Measurements from ENCODE around the gene TRPM4. TPM values are rescaled to one million over a fixed set of nuclear protein-coding genes. Genes with fewer than 3 reads are reported as not detected.

The TRPM4 gene
- total RNA-seq, 1 donor from 2014 or later: 2.0 TPM

- Mint-ChIP-seq H3K36me3 (ENCODE audit: low read depth) (no peaks in the 10 kb centered on the region), H3K4me1 (ENCODE audit: low read depth) (no peaks in the 10 kb centered on the region), H3K27me3 (ENCODE audit: insufficient read depth) (no peaks in the 10 kb centered on the region), H3K4me3 (no peak overlapping the region), H3K9me3 (no peaks in the 10 kb centered on the region), H3K27ac (no peak overlapping the region)
- intact Hi-C loops (cut with micrococcal nuclease): no loop called here
- no peak for DNase-seq (ENCODE audit: low spot score)
Observed at GRCh38 chr19:49243129-49243528, 85.5 kb downstream of the TRPM4 start.

DNA sequence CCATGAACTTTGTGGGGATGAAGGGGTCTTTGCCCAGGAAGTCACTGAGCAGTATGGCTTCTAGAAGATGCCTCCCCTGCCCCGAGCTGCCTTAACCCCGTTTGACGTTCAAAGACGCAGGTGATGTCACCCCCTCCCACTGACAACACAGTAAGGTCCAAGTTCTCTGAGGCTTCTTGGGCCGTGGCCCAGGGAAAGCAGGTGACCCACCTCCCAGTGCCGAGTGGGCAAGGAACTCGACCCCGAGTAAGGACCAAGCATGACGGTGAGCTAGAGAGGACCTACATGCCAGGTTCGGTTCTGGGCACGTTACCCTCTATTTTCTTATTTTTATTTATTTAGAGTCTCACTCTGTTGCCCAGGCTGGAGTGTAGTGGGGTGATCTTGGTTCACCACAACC lies 86.1 kb downstream of the TRPM4 start:
- Mint-ChIP-seq H3K9me3 (no peaks in the 10 kb centered on the region), H3K4me3 (no peak overlapping the region), H3K27me3 (ENCODE audit: insufficient read depth) (no peaks in the 10 kb centered on the region), H3K4me1 (ENCODE audit: low read depth) (no peaks in the 10 kb centered on the region), H3K27ac (no peak overlapping the region), H3K36me3 (ENCODE audit: low read depth) (no peaks in the 10 kb centered on the region)
- intact Hi-C loops (cut with micrococcal nuclease): no loop called here
- DNase-seq (ENCODE audit: low spot score): no peak

- H3K4me3 Mint-ChIP-seq: no peak overlapping the region
- intact Hi-C loops (cut with micrococcal nuclease): no loop called here
- DNase-seq (ENCODE audit: low spot score): no peak
- H3K4me1 Mint-ChIP-seq (ENCODE audit: low read depth): no peaks in the 10 kb centered on the region
- no peak overlapping the region for H3K27ac Mint-ChIP-seq
- no peaks in the 10 kb centered on the region for H3K9me3 Mint-ChIP-seq
- no peaks in the 10 kb centered on the region for H3K27me3 Mint-ChIP-seq (ENCODE audit: insufficient read depth)
- H3K36me3 Mint-ChIP-seq (ENCODE audit: low read depth): no peaks in the 10 kb centered on the region
Observed at GRCh38 chr19:49244256-49244655, 86.7 kb downstream of the TRPM4 start.

- intact Hi-C loops (cut with micrococcal nuclease): no loop called here
- Mint-ChIP-seq H3K27ac (no peak overlapping the region), H3K9me3 (no peaks in the 10 kb centered on the region), H3K4me1 (ENCODE audit: low read depth) (no peaks in the 10 kb centered on the region), H3K36me3 (ENCODE audit: low read depth) (no peaks in the 10 kb centered on the region), H3K4me3 (no peak overlapping the region), H3K27me3 (ENCODE audit: insufficient read depth) (peaks cover 5% of the 10 kb centered on the region)
- DNase-seq (ENCODE audit: low spot score): no peak
Observed at GRCh38 chr19:49247676-49248075, 90.1 kb downstream of the TRPM4 start.

DNA sequence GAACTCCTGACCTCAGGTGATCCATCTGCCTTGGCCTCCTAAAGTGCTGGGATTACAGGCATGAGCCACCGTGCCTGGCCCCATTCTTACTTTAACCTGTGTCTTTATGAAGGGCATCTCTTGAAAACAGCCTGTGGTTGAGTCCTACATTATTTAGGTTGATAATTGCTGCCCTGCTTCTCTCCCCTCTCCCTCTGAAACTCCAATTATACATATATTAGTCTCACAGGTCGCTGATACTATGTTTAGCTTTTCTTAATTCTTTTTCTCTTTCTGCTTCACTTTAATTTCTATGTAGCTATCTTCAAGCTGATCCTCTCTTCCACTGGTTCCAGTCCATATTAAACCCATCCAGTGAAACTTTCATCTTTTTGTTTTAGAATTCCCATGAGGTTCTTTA lies 92.3 kb downstream of the TRPM4 start:
- no peak for DNase-seq (ENCODE audit: low spot score)
- peaks cover 5% of the 10 kb centered on the region for H3K27me3 Mint-ChIP-seq (ENCODE audit: insufficient read depth)
- H3K9me3 Mint-ChIP-seq: no peaks in the 10 kb centered on the region
- intact Hi-C loops (cut with micrococcal nuclease): no loop called here
- H3K27ac Mint-ChIP-seq: no peak overlapping the region
- H3K4me1 Mint-ChIP-seq (ENCODE audit: low read depth): no peaks in the 10 kb centered on the region
- H3K36me3 Mint-ChIP-seq (ENCODE audit: low read depth): no peaks in the 10 kb centered on the region
- no peak overlapping the region for H3K4me3 Mint-ChIP-seq

DNA sequence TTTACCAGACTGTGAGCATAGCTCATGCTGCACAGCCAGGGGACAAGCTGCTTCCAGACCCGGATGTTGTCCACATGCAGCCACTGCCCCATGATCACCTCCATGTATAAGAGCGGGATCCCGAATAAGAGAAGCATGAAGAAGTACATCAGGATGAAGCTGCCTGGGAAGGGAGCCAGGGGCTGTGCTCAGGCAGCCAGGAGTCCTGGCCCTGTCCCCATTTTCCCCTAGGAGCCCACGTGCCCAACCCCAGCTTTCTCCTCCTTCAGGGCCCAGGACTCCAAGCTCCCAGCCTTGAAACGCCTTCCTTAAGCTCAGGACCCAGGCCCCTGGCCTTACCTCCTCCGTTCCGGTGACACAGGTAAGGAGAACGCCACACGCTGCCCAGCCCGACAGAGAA lies 98.1 kb downstream of the TRPM4 start:
- no peak overlapping the region for H3K4me3 Mint-ChIP-seq
- DNase-seq (ENCODE audit: low spot score): no peak
- intact Hi-C loops (cut with micrococcal nuclease): no loop called here
- no peaks in the 10 kb centered on the region for H3K4me1 Mint-ChIP-seq (ENCODE audit: low read depth)
- no peaks in the 10 kb centered on the region for H3K36me3 Mint-ChIP-seq (ENCODE audit: low read depth)
- H3K27ac Mint-ChIP-seq: no peak overlapping the region
- peaks cover 11% of the 10 kb centered on the region for H3K27me3 Mint-ChIP-seq (ENCODE audit: insufficient read depth)
- H3K9me3 Mint-ChIP-seq: peaks cover 24% of the 10 kb centered on the region

DNA sequence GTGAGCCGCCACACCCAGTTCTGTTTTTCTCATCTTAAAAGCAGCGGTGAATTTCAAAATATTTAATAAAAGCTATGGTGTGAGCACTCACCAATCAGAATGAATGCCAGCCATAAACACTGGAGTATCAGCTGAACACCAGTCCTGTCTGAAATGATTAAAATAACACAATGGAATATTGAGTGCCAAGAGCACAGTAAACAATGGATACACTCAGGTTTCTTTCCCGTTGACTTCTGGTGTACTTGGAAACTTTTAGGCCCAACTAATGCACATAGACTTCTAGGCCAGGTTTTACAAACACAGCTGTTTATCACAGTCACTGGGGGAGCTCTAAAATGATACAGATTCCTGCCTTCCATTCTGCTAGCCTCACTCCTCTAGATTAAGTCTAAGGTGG lies 99.1 kb downstream of the TRPM4 start:
- DNase-seq (ENCODE audit: low spot score): no peak
- H3K27me3 Mint-ChIP-seq (ENCODE audit: insufficient read depth): peaks cover 14% of the 10 kb centered on the region
- H3K4me1 Mint-ChIP-seq (ENCODE audit: low read depth): no peaks in the 10 kb centered on the region
- no peaks in the 10 kb centered on the region for H3K36me3 Mint-ChIP-seq (ENCODE audit: low read depth)
- H3K4me3 Mint-ChIP-seq: no peak overlapping the region
- peaks cover 24% of the 10 kb centered on the region for H3K9me3 Mint-ChIP-seq
- intact Hi-C loops (cut with micrococcal nuclease): no loop called here
- H3K27ac Mint-ChIP-seq: no peak overlapping the region

Other genes with a start within 250 kb of the TRPM4 start
- gene DHDH, start 224.1 kb upstream of the TRPM4 start, total RNA-seq: not detected in 2 replicates
- gene BAX, start 202.9 kb upstream of the TRPM4 start, total RNA-seq: 292 and 295 TPM in 2 replicates
- gene FTL, start 192.5 kb upstream of the TRPM4 start, total RNA-seq: 651 and 662 TPM in 2 replicates
- 71.2 and 77.1 TPM in 2 replicates for gene GYS1, start 164.5 kb upstream of the TRPM4 start, total RNA-seq
- gene RUVBL2, start 163.9 kb upstream of the TRPM4 start, total RNA-seq: 172 and 175 TPM in 2 replicates
- gene LHB, start 140.7 kb upstream of the TRPM4 start, total RNA-seq: not detected in 2 replicates
- not detected in 2 replicates for gene CGB3, start 133.5 kb upstream of the TRPM4 start, total RNA-seq
- not detected in 2 replicates for gene CGB2, start 125.9 kb upstream of the TRPM4 start, total RNA-seq
- gene CGB1, start 120.9 kb upstream of the TRPM4 start, total RNA-seq: not detected in 2 replicates
- not detected in 2 replicates for gene CGB5, start 113.9 kb upstream of the TRPM4 start, total RNA-seq
- gene CGB8, start 108.7 kb upstream of the TRPM4 start, total RNA-seq: not detected in 2 replicates
- gene CGB7, start 100.0 kb upstream of the TRPM4 start, total RNA-seq: not detected in 2 replicates
- gene NTF4, start 93.0 kb upstream of the TRPM4 start, total RNA-seq: not detected in 2 replicates
- gene KCNA7, start 85.1 kb upstream of the TRPM4 start, total RNA-seq: not detected in 2 replicates
- gene SNRNP70, start 72.3 kb upstream of the TRPM4 start, total RNA-seq: 259 and 272 TPM in 2 replicates
- gene LIN7B, start 43.4 kb upstream of the TRPM4 start, total RNA-seq: 4.9 and 7.8 TPM in 2 replicates
- gene C19orf73, start 38.6 kb upstream of the TRPM4 start, total RNA-seq: 2.6 and 2.9 TPM in 2 replicates
- gene PPFIA3, start 38.2 kb upstream of the TRPM4 start, total RNA-seq: 5.0 TPM in 2 replicates
- gene HRC, start 2.4 kb upstream of the TRPM4 start, total RNA-seq: not detected in 2 replicates
- gene SLC6A16, start 167.4 kb downstream of the TRPM4 start, total RNA-seq: 0.44 and 1.5 TPM in 2 replicates
- gene CD37, start 177.6 kb downstream of the TRPM4 start, total RNA-seq: 129 and 138 TPM in 2 replicates
- gene TEAD2, start 204.6 kb downstream of the TRPM4 start, total RNA-seq: not detected in 2 replicates
- not detected in 2 replicates for gene DKKL1, start 206.1 kb downstream of the TRPM4 start, total RNA-seq
- 0.15 TPM in 1 of 2 replicates, not detected in the other for gene KASH5, start 230.5 kb downstream of the TRPM4 start, total RNA-seq

Data from activated T-helper 1 cell treated with anti-CD3 and anti-CD28 coated beads, Interleukin-12 subunit alpha, Interleukin-12 subunit beta, Interleukin-2, Interleukin-4 antibody, amounts not matched to agents 30 ng/mL and 10 ng/mL and 1 ng/mL, durations not matched to agents 14 hours and 24 hours and 36 hours (primary cell).